ENCODE measurements around the gene PXYLP1. TPM values are rescaled to one million over a fixed set of nuclear protein-coding genes. Genes with fewer than 3 reads are reported as not detected.

The PXYLP1 gene
- total RNA-seq, 1 donor from 2014 or later, result 37.6 TPM

GRCh38 chr3:141307351-141308059, 75.9 kb downstream of the PXYLP1 start:
- Mint-ChIP-seq H3K9me3 (ENCODE audit: low read depth) (no peaks in the 10 kb centered on the region), H3K27ac (no peak overlapping the region), H3K27me3 (peaks cover 10% of the 10 kb centered on the region), H3K4me1 (ENCODE audit: low read depth) (peaks cover 10% of the 10 kb centered on the region), H3K36me3 (ENCODE audit: insufficient read depth) (no peaks in the 10 kb centered on the region), H3K4me3 (ENCODE audit: low read depth) (no peak overlapping the region)
- no peak for DNase-seq (ENCODE audit: low spot score, unreplicated experiment)
- no peak for TF ChIP-seq CTCF (IDR thresholded peaks at IDR 0.05; ENCODE audit: unreplicated experiment)

GRCh38 chr3:141308588-141309218, 77.1 kb downstream of the PXYLP1 start:
- peak; percentile 71 for TF ChIP-seq CTCF (IDR thresholded peaks at IDR 0.05; ENCODE audit: unreplicated experiment)
- H3K9me3 Mint-ChIP-seq (ENCODE audit: low read depth), result no peaks in the 10 kb centered on the region
- no peaks in the 10 kb centered on the region for H3K36me3 Mint-ChIP-seq (ENCODE audit: insufficient read depth)
- H3K27ac Mint-ChIP-seq, result peak overlapping the region; percentile 37
- H3K27me3 Mint-ChIP-seq, result peaks cover 10% of the 10 kb centered on the region
- peaks cover 10% of the 10 kb centered on the region for H3K4me1 Mint-ChIP-seq (ENCODE audit: low read depth)
- DNase-seq (ENCODE audit: low spot score, unreplicated experiment), result peak; percentile 42
- no peak overlapping the region for H3K4me3 Mint-ChIP-seq (ENCODE audit: low read depth)

- H3K27me3 Mint-ChIP-seq, result peaks cover 10% of the 10 kb centered on the region
Observed at GRCh38 chr3:141311170-141311495, 79.5 kb downstream of the PXYLP1 start.

GRCh38 chr3:141311496-141312353, 80.1 kb downstream of the PXYLP1 start:
- TF ChIP-seq CTCF (IDR thresholded peaks at IDR 0.05; ENCODE audit: unreplicated experiment), result peak; percentile 85
- H3K36me3 Mint-ChIP-seq (ENCODE audit: insufficient read depth), result no peaks in the 10 kb centered on the region
- DNase-seq (ENCODE audit: low spot score, unreplicated experiment), result peak; percentile 97
- peak overlapping the region; percentile 98 for H3K4me3 Mint-ChIP-seq (ENCODE audit: low read depth)
- no peaks in the 10 kb centered on the region for H3K9me3 Mint-ChIP-seq (ENCODE audit: low read depth)
- H3K27me3 Mint-ChIP-seq, result peaks cover 10% of the 10 kb centered on the region
- H3K27ac Mint-ChIP-seq, result peak overlapping the region; percentile 98
- H3K4me1 Mint-ChIP-seq (ENCODE audit: low read depth), result peaks cover 10% of the 10 kb centered on the region

More at GRCh38 chr3:141311170-141311495, 79.5 kb downstream of the PXYLP1 start:
- no peak for TF ChIP-seq CTCF (IDR thresholded peaks at IDR 0.05; ENCODE audit: unreplicated experiment)
- H3K4me3 Mint-ChIP-seq (ENCODE audit: low read depth), result peak overlapping the region; percentile 98
- no peaks in the 10 kb centered on the region for H3K36me3 Mint-ChIP-seq (ENCODE audit: insufficient read depth)
- peak overlapping the region; percentile 98 for H3K27ac Mint-ChIP-seq
- H3K4me1 Mint-ChIP-seq (ENCODE audit: low read depth), result peaks cover 10% of the 10 kb centered on the region
- no peak for DNase-seq (ENCODE audit: low spot score, unreplicated experiment)
- no peaks in the 10 kb centered on the region for H3K9me3 Mint-ChIP-seq (ENCODE audit: low read depth)

All from progenitor cell of endocrine pancreas (in vitro differentiated cells).